HG03108 (cell line): Measurements from ENCODE around the gene COL5A3.
"Not testable (repeated sequence)": the region's sequence is repeated elsewhere in the genome, so short reads cannot be mapped to it uniquely, and the experiment has no call there.

ENCODE experiments used
- ATAC-seq: cut with Tn5 transposase; IDR thresholded peaks from one replicate; pipeline ENCODE4 v1.9.1; 2021; ENCODE audit warnings: moderate library complexity; ENCODE audit not compliant: unreplicated experiment

The COL5A3 gene

GRCh38 chr19:10010247-10010691 is at the start of gene COL5A3:
TSS of gene COL5A3 (minus strand) at chr19:10010504. CDS start at chr19:10010385, 119 bp downstream.
- ATAC-seq = no peak

- ATAC-seq = no peak
These were observed 42.5 kb upstream of the COL5A3 start for GRCh38 chr19:10052602-10053360.

GRCh38 chr19:10049626-10050025 is 39.3 kb upstream of the COL5A3 start:
- no peak for ATAC-seq

- ATAC-seq = no peak
These were observed 35.1 kb upstream of the COL5A3 start for GRCh38 chr19:10045371-10045770.

GRCh38 chr19:10044390-10044789 is 34.1 kb upstream of the COL5A3 start:
- ATAC-seq = no peak

GRCh38 chr19:10043286-10043927 is 33.1 kb upstream of the COL5A3 start:
- ATAC-seq = no peak

- no peak for ATAC-seq
These were observed 27.5 kb upstream of the COL5A3 start for GRCh38 chr19:10037809-10038208.

- no peak for ATAC-seq
These were observed 27.1 kb upstream of the COL5A3 start for GRCh38 chr19:10037367-10037766.

- no peak for ATAC-seq
These were observed 26.3 kb upstream of the COL5A3 start for GRCh38 chr19:10036601-10037071.

GRCh38 chr19:10033614-10034013 is 23.3 kb upstream of the COL5A3 start:
- no peak for ATAC-seq

- ATAC-seq = no peak
These were observed 17.1 kb upstream of the COL5A3 start for GRCh38 chr19:10027158-10027997.

GRCh38 chr19:10026744-10027143 is 16.4 kb upstream of the COL5A3 start:
- no peak for ATAC-seq

GRCh38 chr19:10023096-10023495 is 12.8 kb upstream of the COL5A3 start:
- not testable (repeated sequence) for ATAC-seq

- no peak for ATAC-seq
These were observed 11.6 kb upstream of the COL5A3 start for GRCh38 chr19:10021863-10022262.

GRCh38 chr19:10021446-10021845 is 11.1 kb upstream of the COL5A3 start:
- ATAC-seq = no peak

- ATAC-seq = no peak
These were observed 10.5 kb upstream of the COL5A3 start for GRCh38 chr19:10020851-10021250.

- ATAC-seq = no peak
These were observed 8.9 kb upstream of the COL5A3 start for GRCh38 chr19:10019246-10019645.

GRCh38 chr19:10018786-10019185 is 8.5 kb upstream of the COL5A3 start:
- no peak for ATAC-seq

- no peak for ATAC-seq
These were observed 8.0 kb upstream of the COL5A3 start for GRCh38 chr19:10018263-10018662.

GRCh38 chr19:10013834-10014618 is 3.7 kb upstream of the COL5A3 start:
- no peak for ATAC-seq

GRCh38 chr19:10013316-10013715 is 3.0 kb upstream of the COL5A3 start, which contains the start of gene RDH8:
TSS of gene RDH8 (plus strand) at chr19:10013483. CDS start at chr19:10013498, 15 bp downstream.
- ATAC-seq = no peak
